K562 (cell line): ENCODE data around the gene MUC16. TPM values are rescaled to one million over a fixed set of nuclear protein-coding genes. Genes with fewer than 3 reads are reported as not detected.

Experiments
- CREB3 ChIP-seq: fragments of 450-650 bp; conservative IDR thresholded peaks from 2 replicates; pipeline ENCODE4 v1.6.1; 2016; ENCODE audit warnings: missing genetic modification characterization, low read depth, mild to moderate bottlenecking, missing compliant biosample characterization, moderate library complexity
- HDGF ChIP-seq: fragments of 450-650 bp; IDR thresholded peaks from 2 replicates; pipeline ENCODE4 v1.6.1; 2016
- JUN ChIP-seq, 2 experiments: sonication (generic) in 1 of 2; formaldehyde crosslinking in 1 of 2; IDR thresholded peaks; 2 replicates each; pipeline versions ENCODE4 v1.6.1 to v1.8.0; 2012 to 2022; ENCODE audit warnings: borderline replicate concordance in 2 of 2, mild to moderate bottlenecking in 2 of 2, improper control_type of control experiment in 1 of 2, low read depth in 1 of 2, low read length in 1 of 2, missing genetic modification reagents in 1 of 2
- LEF1 ChIP-seq: fragments of 450-650 bp; IDR thresholded peaks from 2 replicates; pipeline ENCODE4 v1.6.1; 2016; ENCODE audit warnings: mild to moderate bottlenecking
- NR0B1 ChIP-seq: fragments of 450-650 bp; IDR thresholded peaks from one replicate; pipeline ENCODE4 v1.6.1; 2018; ENCODE audit warnings: mild to moderate bottlenecking, moderate library complexity; ENCODE audit not compliant: partially characterized antibody
- RBM34 ChIP-seq: fragments of 200-400 bp; formaldehyde crosslinking; IDR thresholded peaks from 2 replicates; pipeline ENCODE4 v1.6.1; 2018; ENCODE audit warnings: low read length, borderline replicate concordance; ENCODE audit not compliant: insufficient read depth
- STAG1 ChIP-seq: sonication (generic); formaldehyde crosslinking; IDR thresholded peaks from 2 replicates; pipeline ENCODE4 v1.5.0; 2020; ENCODE audit warnings: missing genetic modification reagents, borderline replicate concordance
- STAT5A ChIP-seq: IDR thresholded peaks from 2 replicates; pipeline ENCODE4 v1.6.1; 2012; ENCODE audit warnings: low read length, inconsistent platforms, borderline replicate concordance
- ZNF263 ChIP-seq: sonication (generic); formaldehyde crosslinking; IDR thresholded peaks from 2 replicates; pipeline ENCODE4 v1.8.0; 2022; ENCODE audit warnings: mild to moderate bottlenecking, missing genetic modification reagents, borderline replicate concordance
- ZNF407 ChIP-seq: fragments of 450-650 bp; IDR thresholded peaks from 2 replicates; pipeline ENCODE4 v1.6.1; 2016; ENCODE audit warnings: low read depth
- polyA plus RNA-seq, 8 experiments: library from polyadenylated mRNA; depleted of rRNA in 4 of 8; stranded (reverse) in 5 of 8; unstranded in 3 of 8; fragments of >200 nt; fragmentation: Nextera tagmentation in 2 of 8; fragmentation: Illumina TruSeq in 1 of 8; extraction: Ambion mirVana in 2 of 8; extraction: Trizol in 1 of 8; gene quantifications; 2 replicates each; pipeline versions ENCODE4 v1.2.1 to v1.2.3, GENCODE V29; 2011 to 2014; ENCODE audit warnings: inconsistent platforms in 1 of 8, missing spikeins in 1 of 8
- total RNA-seq, 7 experiments: library from RNA; depleted of rRNA in 6 of 7; stranded (reverse); fragments of >200 nt in 6 of 7; fragmentation: Illumina TruSeq in 2 of 7; extraction: Trizol in 2 of 7; gene quantifications; 2 replicates each; pipeline versions ENCODE4 v1.2.1 to v1.2.3, GENCODE V29; 2011 to 2021; ENCODE audit warnings: low replicate concordance in 1 of 7
- TF ChIP-seq, protein P1 (sequence below): fragments of 200-800 bp; sonication (Bioruptor generic); IDR thresholded peaks from 2 replicates; pipeline ENCODE4 v1.6.1; 2017; ENCODE audit warnings: missing genetic modification characterization, missing compliant biosample characterization
- TF ChIP-seq, protein P2 (sequence below): fragments of 450-650 bp; formaldehyde crosslinking; IDR thresholded peaks from 2 replicates; pipeline ENCODE4 v1.4.0; 2022; ENCODE audit warnings: missing genetic modification characterization

The MUC16 gene
- total and polyA plus RNA-seq, 9 of the 15 experiments (the other 6 are each of a cell fraction or from before 2014, with no cell fraction given) = not detected

- no peak for TF ChIP-seq ZNF407
- no peak for TF ChIP-seq LEF1
- TF ChIP-seq ZNF263 = no peak
- TF ChIP-seq NR0B1 = no peak
- no peak for TF ChIP-seq RBM34
- TF ChIP-seq, protein P1, sequence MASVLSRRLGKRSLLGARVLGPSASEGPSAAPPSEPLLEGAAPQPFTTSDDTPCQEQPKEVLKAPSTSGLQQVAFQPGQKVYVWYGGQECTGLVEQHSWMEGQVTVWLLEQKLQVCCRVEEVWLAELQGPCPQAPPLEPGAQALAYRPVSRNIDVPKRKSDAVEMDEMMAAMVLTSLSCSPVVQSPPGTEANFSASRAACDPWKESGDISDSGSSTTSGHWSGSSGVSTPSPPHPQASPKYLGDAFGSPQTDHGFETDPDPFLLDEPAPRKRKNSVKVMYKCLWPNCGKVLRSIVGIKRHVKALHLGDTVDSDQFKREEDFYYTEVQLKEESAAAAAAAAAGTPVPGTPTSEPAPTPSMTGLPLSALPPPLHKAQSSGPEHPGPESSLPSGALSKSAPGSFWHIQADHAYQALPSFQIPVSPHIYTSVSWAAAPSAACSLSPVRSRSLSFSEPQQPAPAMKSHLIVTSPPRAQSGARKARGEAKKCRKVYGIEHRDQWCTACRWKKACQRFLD (CRISPR knock-in tag) = no peak
- TF ChIP-seq STAG1 (CRISPR knock-in tag) = no peak
- TF ChIP-seq JUN (IDR thresholded peaks at IDR 0.05; ENCODE audit: borderline replicate concordance, low read depth, low read length) = no peak
- TF ChIP-seq JUN (CRISPR knock-in tag; IDR thresholded peaks at IDR 0.05; ENCODE audit: borderline replicate concordance) = no peak
- TF ChIP-seq STAT5A = no peak
- no peak for TF ChIP-seq HDGF
- TF ChIP-seq CREB3 (tag) = no peak
- TF ChIP-seq, protein P2, sequence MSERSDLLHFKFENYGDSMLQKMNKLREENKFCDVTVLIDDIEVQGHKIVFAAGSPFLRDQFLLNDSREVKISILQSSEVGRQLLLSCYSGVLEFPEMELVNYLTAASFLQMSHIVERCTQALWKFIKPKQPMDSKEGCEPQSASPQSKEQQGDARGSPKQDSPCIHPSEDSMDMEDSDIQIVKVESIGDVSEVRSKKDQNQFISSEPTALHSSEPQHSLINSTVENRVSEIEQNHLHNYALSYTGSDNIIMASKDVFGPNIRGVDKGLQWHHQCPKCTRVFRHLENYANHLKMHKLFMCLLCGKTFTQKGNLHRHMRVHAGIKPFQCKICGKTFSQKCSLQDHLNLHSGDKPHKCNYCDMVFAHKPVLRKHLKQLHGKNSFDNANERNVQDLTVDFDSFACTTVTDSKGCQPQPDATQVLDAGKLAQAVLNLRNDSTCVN (CRISPR knock-in tag) = no peak
Measured at GRCh38 chr19:9039728-9040127, 29.5 kb upstream of the MUC16 start (continued).
